Upper lobe of left lung (tissue), 6 donors: ENCODE data around the gene ZC3H15. TPM values are rescaled to one million over a fixed set of nuclear protein-coding genes. Genes with fewer than 3 reads are reported as not detected.

Source experiments
- ATAC-seq, 2 donors: fragments of 200-7000 bp; cut with Tn5 transposase; one replicate each; pipeline ENCODE4 v1.9.1; 2022; ENCODE audit warnings: mild to moderate bottlenecking in 2 of 2, moderate library complexity in 2 of 2; ENCODE audit not compliant: low FRiP score in 2 of 2
- DNase-seq, 2 donors: peaks; one replicate each; pipeline ENCODE4 v3.0.0-alpha.2; 2019 to 2020
- H3K27ac ChIP-seq, 4 donors: fragments of 200-600 bp; sonication (generic); one replicate each; pipeline ENCODE4 v1.5.1; 2016 to 2019
- H3K27me3 ChIP-seq, 4 donors: fragments of 200-600 bp; sonication (generic); one replicate each; pipeline ENCODE4 v1.5.1; 2017 to 2019
- H3K36me3 ChIP-seq, 4 donors: fragments of 200-600 bp; sonication (generic); one replicate each; pipeline ENCODE4 v1.5.1; 2016 to 2019
- H3K4me1 ChIP-seq, 4 donors: fragments of 200-600 bp; sonication (generic); one replicate each; pipeline ENCODE4 v1.5.1; 2018 to 2019
- H3K4me3 ChIP-seq, 4 donors: fragments of 200-600 bp; sonication (generic); one replicate each; pipeline ENCODE4 v1.5.1; 2017 to 2019; ENCODE audit warnings: mild to moderate bottlenecking in 2 of 4, moderate library complexity in 1 of 4
- H3K9me3 ChIP-seq, 4 donors: fragments of 200-600 bp; sonication (generic); one replicate each; pipeline ENCODE4 v1.5.1; 2018 to 2019
- CTCF ChIP-seq, 6 experiments: fragments of 450-650 bp in 4 of 6; fragments of 200-600 bp in 2 of 6; sonication (generic) in 2 of 6; IDR thresholded peaks; one replicate each; pipeline ENCODE4 v1.5.1; 2016 to 2019; ENCODE audit warnings: antibody characterized with exemption in 6 of 6
- EP300 ChIP-seq, 4 donors: sonication (generic); formaldehyde crosslinking; IDR thresholded peaks; one replicate each; pipeline ENCODE4 v1.5.1; 2017; ENCODE audit warnings: antibody characterized with exemption in 4 of 4, control low read depth in 2 of 4
- POLR2A ChIP-seq, 4 donors: fragments of 450-650 bp; IDR thresholded peaks; one replicate each; pipeline ENCODE4 v1.5.1; 2016 to 2017; ENCODE audit warnings: antibody characterized with exemption in 4 of 4, mild to moderate bottlenecking in 2 of 4
- POLR2AphosphoS5 ChIP-seq, 2 donors: sonication (generic); formaldehyde crosslinking; IDR thresholded peaks; one replicate each; pipeline ENCODE4 v1.5.1; 2017; ENCODE audit warnings: antibody characterized with exemption in 2 of 2
- WGBS, 2 donors: methylation state at CpG; one replicate each; pipeline ENCODE4 v1.1.5; 2017 to 2018; 5-methylcytosine and 5-hydroxymethylcytosine counted together
- total RNA-seq, 6 donors: library from RNA; depleted of rRNA in 4 of 6; stranded (reverse); fragments of >200 nt in 4 of 6; gene quantifications; one replicate each; pipeline versions ENCODE4 v1.1.0 to v1.2.1, GENCODE V29; 2016 to 2021
- donor health status: DM: no; HTN: no; CAD: no; lungs with moderate emphysema.
- donor health status: DM: no; HTN: yes; CAD: no; lungs with severe emphysema.

ZC3H15 gene
- total RNA-seq, 6 donors from 2014 or later, result 30.2 to 79.6 (median 45.1) TPM

DNA sequence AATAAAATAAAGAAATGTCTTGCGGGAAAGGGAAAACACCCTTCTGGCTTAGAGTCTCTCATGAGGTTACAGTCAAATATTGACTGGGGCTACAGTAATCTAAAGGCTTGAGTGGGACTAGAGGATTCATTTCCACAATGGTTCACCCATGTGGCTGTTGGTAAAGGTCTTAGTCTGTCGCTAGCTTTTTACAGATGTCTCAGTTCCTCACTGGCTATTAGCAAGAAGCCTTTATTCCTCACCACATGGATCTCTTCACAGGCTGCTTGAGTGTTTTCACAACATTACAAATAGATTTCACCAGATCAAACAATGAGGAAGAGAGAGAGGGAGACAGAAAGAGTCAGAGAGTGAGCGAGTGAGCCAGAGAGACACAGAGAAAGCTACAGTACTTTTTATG lies 8.3 kb upstream of the ZC3H15 start:
- Histone ChIP-seq H3K27me3 (no peaks in the 10 kb centered on the region), H3K4me1 (no peaks in the 10 kb centered on the region), H3K27ac (no peak overlapping the region), H3K4me3 (no peak overlapping the region), H3K36me3 (no peaks in the 10 kb centered on the region), H3K9me3 (no peaks in the 10 kb centered on the region)
- WGBS, 2 donors, result 79 to 80% methylated on average over 3 of the region's 3 CpGs
- DNase-seq (no peak), ATAC-seq (no peak)
- no peak for TF ChIP-seq POLR2AphosphoS5 (IDR thresholded peaks at IDR 0.05)
- TF ChIP-seq CTCF (IDR thresholded peaks at IDR 0.05), result no peak
- TF ChIP-seq EP300 (IDR thresholded peaks at IDR 0.05), result no peak
- TF ChIP-seq POLR2A (IDR thresholded peaks at IDR 0.05), result no peak

- ATAC-seq (no peak), DNase-seq (no peak)
- H3K4me1 ChIP-seq, result peaks cover 0 to 10% (median 3%) of the 10 kb centered on the region in 4 donors
- no peaks in the 10 kb centered on the region for H3K27me3 ChIP-seq
- WGBS, 2 donors, result 91 to 95% methylated on average over 1 of the region's 1 CpG
- no peaks in the 10 kb centered on the region for H3K36me3 ChIP-seq
- H3K4me3 ChIP-seq, result no peak overlapping the region
- H3K27ac ChIP-seq, result no peak overlapping the region
- H3K9me3 ChIP-seq, result peaks cover 0 to 1% (median 0%) of the 10 kb centered on the region in 4 donors
- no peak for TF ChIP-seq EP300 (IDR thresholded peaks at IDR 0.05)
- no peak for TF ChIP-seq POLR2A (IDR thresholded peaks at IDR 0.05)
Observed at GRCh38 chr2:186480991-186481390, 5.1 kb upstream of the ZC3H15 start.

- no peak for DNase-seq
- 45 to 56% methylated on average over 6 of the region's 6 CpGs for WGBS, 2 donors
Observed at GRCh38 chr2:186484062-186484735, 1.9 kb upstream of the ZC3H15 start.

GRCh38 chr2:186485576-186485870 lies 537 bp upstream of the ZC3H15 start:
- Histone ChIP-seq H3K27me3 (no peaks in the 10 kb centered on the region), H3K27ac (peak overlapping the region; percentile 91 to 96 (median 94)), H3K9me3 (peaks cover 0 to 4% (median 0%) of the 10 kb centered on the region in 4 donors), H3K4me3 (peak overlapping the region; percentile 46 to 96 (median 80)), H3K4me1 (peaks cover 23 to 41% (median 29%) of the 10 kb centered on the region in 4 donors), H3K36me3 (no peaks in the 10 kb centered on the region)
- no peak for TF ChIP-seq CTCF (IDR thresholded peaks at IDR 0.05)
- TF ChIP-seq EP300 (IDR thresholded peaks at IDR 0.05), result no peak
- TF ChIP-seq POLR2AphosphoS5 (IDR thresholded peaks at IDR 0.05), result no peak
- TF ChIP-seq POLR2A (IDR thresholded peaks at IDR 0.05), result no peak
- no peak for ATAC-seq
- 0 to 1% methylated on average over 10 of the region's 10 CpGs for WGBS, 2 donors
- no peak for DNase-seq

More at GRCh38 chr2:186484062-186484735, 1.9 kb upstream of the ZC3H15 start:
- Histone ChIP-seq H3K36me3 (no peaks in the 10 kb centered on the region), H3K27me3 (no peaks in the 10 kb centered on the region), H3K4me3 (no peak overlapping the region), H3K27ac (peak overlapping the region in 1 of 4 donors; percentile 16), H3K4me1 (peaks cover 20 to 30% (median 26%) of the 10 kb centered on the region in 4 donors), H3K9me3 (peaks cover 0 to 4% (median 0%) of the 10 kb centered on the region in 4 donors)
- ATAC-seq, result no peak
- TF ChIP-seq POLR2AphosphoS5 (IDR thresholded peaks at IDR 0.05) (no peak), POLR2A (IDR thresholded peaks at IDR 0.05) (no peak), CTCF (IDR thresholded peaks at IDR 0.05) (no peak), EP300 (IDR thresholded peaks at IDR 0.05) (no peak)

- Histone ChIP-seq H3K27ac (peak overlapping the region; percentile 91 to 96 (median 94)), H3K4me1 (peaks cover 36 to 53% (median 40%) of the 10 kb centered on the region in 4 donors), H3K36me3 (no peaks in the 10 kb centered on the region), H3K4me3 (peak overlapping the region; percentile 69 to 96 (median 80)), H3K9me3 (peaks cover 0 to 4% (median 0%) of the 10 kb centered on the region in 4 donors), H3K27me3 (no peaks in the 10 kb centered on the region)
- DNase-seq (no peak), ATAC-seq (no peak)
- TF ChIP-seq POLR2AphosphoS5 (IDR thresholded peaks at IDR 0.05) (no peak), CTCF (IDR thresholded peaks at IDR 0.05) (no peak), EP300 (IDR thresholded peaks at IDR 0.05) (no peak), POLR2A (IDR thresholded peaks at IDR 0.05) (no peak)
- 2% methylated on average over 31 of the region's 31 CpGs for WGBS, 2 donors
Observed at GRCh38 chr2:186486651-186487647, 889 bp downstream of the ZC3H15 start.
